ENCODE measurements around the gene GPR160. TPM values are rescaled to one million over a fixed set of nuclear protein-coding genes. Genes with fewer than 3 reads are reported as not detected.

GPR160 gene
- total and polyA plus RNA-seq, 2 of the 13 experiments (the other 11 are each of a cell fraction or from before 2014, with no cell fraction given) = 12.1 to 23.2 TPM

GRCh38 chr3:170083343-170083742 lies 45.5 kb downstream of the GPR160 start (continued):
- TF ChIP-seq, protein P1, sequence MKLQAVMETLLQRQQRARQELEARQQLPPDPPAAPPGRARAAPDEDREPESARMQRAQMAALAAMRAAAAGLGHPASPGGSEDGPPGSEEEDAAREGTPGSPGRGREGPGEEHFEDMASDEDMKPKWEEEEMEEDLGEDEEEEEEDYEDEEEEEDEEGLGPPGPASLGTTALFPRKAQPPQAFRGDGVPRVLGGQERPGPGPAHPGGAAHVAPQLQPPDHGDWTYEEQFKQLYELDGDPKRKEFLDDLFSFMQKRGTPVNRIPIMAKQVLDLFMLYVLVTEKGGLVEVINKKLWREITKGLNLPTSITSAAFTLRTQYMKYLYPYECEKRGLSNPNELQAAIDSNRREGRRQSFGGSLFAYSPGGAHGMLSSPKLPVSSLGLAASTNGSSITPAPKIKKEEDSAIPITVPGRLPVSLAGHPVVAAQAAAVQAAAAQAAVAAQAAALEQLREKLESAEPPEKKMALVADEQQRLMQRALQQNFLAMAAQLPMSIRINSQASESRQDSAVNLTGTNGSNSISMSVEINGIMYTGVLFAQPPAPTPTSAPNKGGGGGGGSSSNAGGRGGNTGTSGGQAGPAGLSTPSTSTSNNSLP (IDR thresholded peaks at IDR 0.05; ENCODE audit: low read depth, low read length) = no peak
- TF ChIP-seq ZNF30 (CRISPR knock-in tag; IDR thresholded peaks at IDR 0.05) (no peak), NKX3-1 (CRISPR knock-in tag; IDR thresholded peaks at IDR 0.05) (no peak), KMT2B (CRISPR knock-in tag; IDR thresholded peaks at IDR 0.05) (no peak), SNRNP70 (IDR thresholded peaks at IDR 0.05; ENCODE audit: low read depth, low read length) (no peak), SRF (IDR thresholded peaks at IDR 0.05; ENCODE audit: low read depth, low read length) (no peak), NFE2L1 (CRISPR knock-in tag; IDR thresholded peaks at IDR 0.05; ENCODE audit: borderline replicate concordance) (no peak), ZHX1 (CRISPR knock-in tag; IDR thresholded peaks at IDR 0.05; ENCODE audit: low read depth) (no peak), CTCF (CRISPR knock-in tag; IDR thresholded peaks at IDR 0.05) (no peak)
